Prostate gland (tissue), 2 donors: ENCODE data around the gene XYLT2. TPM values are rescaled to one million over a fixed set of nuclear protein-coding genes. Genes with fewer than 3 reads are reported as not detected.

Experiments
- DNase-seq: peaks from one replicate; pipeline ENCODE4 v3.0.0-alpha.2; 2019; ENCODE audit warnings: low spot score
- H3K27ac ChIP-seq, 2 donors: fragments of 200-600 bp; sonication (generic); 2 replicates each; pipeline ENCODE4 v1.5.1; 2017 to 2019
- H3K27me3 ChIP-seq: fragments of 200-600 bp; sonication (generic); replicated peaks from 2 replicates; pipeline ENCODE4 v1.5.1; 2019; ENCODE audit not compliant: insufficient read depth
- H3K36me3 ChIP-seq, 2 donors: fragments of 200-600 bp; sonication (generic); 1 replicate in 1 of 2; 2 replicates in 1 of 2; pipeline versions ENCODE4 v1.5.1 to v1.8.1; 2017 to 2019
- H3K4me1 ChIP-seq: fragments of 200-600 bp; sonication (generic); replicated peaks from 2 replicates; pipeline ENCODE4 v1.5.1; 2019
- H3K4me3 ChIP-seq, 2 donors: fragments of 200-600 bp; sonication (generic); 2 replicates each; pipeline ENCODE4 v1.5.1; 2017 to 2019
- H3K9me3 ChIP-seq: fragments of 200-600 bp; sonication (generic); 2 replicates; pipeline ENCODE4 v1.5.1; 2017
- POLR2A ChIP-seq: fragments of 450-650 bp; IDR thresholded peaks from one replicate; pipeline ENCODE4 v1.6.1; 2016; ENCODE audit warnings: antibody characterized with exemption, mild to moderate bottlenecking
- POLR2AphosphoS5 ChIP-seq: sonication (generic); formaldehyde crosslinking; IDR thresholded peaks from one replicate; pipeline ENCODE4 v1.6.1; 2017; ENCODE audit warnings: antibody characterized with exemption
- WGBS: methylation state at CpG from one replicate; pipeline ENCODE4 v1.1.5; 2018; 5-methylcytosine and 5-hydroxymethylcytosine counted together
- intact Hi-C: fragments of 100-400 bp; cut with DNase I; formaldehyde crosslinking; loops from one replicate; pipeline ENCODE4 v1.14.2; 2022
- total RNA-seq, 2 donors: library from RNA; depleted of rRNA; stranded (reverse); fragments of >200 nt; gene quantifications; one replicate each; pipeline ENCODE4 v1.1.0, GENCODE V29; 2016
- TF ChIP-seq, protein P1 (sequence below), 4 experiments: fragments of 200-600 bp in 2 of 4; fragments of 450-650 bp in 2 of 4; sonication (generic) in 2 of 4; IDR thresholded peaks; 1 replicate in 3 of 4; 2 replicates in 1 of 4; pipeline ENCODE4 v1.5.1; 2016 to 2019; ENCODE audit warnings: antibody characterized with exemption in 4 of 4, mild to moderate bottlenecking in 2 of 4, moderate library complexity in 2 of 4

The XYLT2 gene
- total RNA-seq, 2 donors from 2014 or later, result 44.8 to 49.8 TPM

DNA sequence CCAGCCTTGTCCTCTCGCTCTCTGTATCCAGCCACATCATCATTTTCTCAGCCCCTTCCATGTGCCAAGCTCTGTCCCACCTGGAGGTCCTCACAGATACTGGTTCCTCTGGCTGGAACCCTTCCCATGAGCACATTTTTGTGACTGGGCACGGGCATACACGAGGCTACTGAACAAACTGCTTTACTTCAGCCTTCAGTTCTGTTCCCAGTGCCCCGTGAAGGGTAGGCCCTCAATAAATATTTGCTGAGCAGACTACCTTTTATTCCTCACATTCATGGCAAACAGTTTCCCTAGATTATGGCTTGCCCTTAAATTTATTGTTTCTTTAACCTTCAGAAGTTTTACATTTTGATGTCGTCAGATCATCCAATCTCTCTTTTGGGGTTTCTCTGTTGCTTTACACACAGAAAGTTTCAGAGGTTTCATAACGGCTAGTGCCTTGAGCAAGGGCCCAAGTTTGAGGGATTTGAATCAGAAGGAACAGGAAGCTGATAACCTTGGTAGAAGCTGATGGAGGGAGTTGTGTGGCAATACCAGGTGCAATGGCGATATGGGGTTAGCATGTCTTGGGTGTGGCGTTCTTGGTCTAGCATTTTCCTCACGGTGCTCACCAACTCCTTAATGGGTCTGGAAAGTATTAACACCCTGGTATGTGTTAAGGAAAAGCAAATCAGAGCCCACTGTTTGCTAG is 43.9 kb upstream of the XYLT2 start:
- no peak overlapping the region for H3K4me3 ChIP-seq
- no peaks in the 10 kb centered on the region for H3K9me3 ChIP-seq
- no peak overlapping the region for H3K27ac ChIP-seq
- H3K4me1 ChIP-seq, result peaks cover 5% of the 10 kb centered on the region
- WGBS, result 61% methylated on average over 9 of the region's 9 CpGs
- no peaks in the 10 kb centered on the region for H3K36me3 ChIP-seq
- intact Hi-C loops, result no loop called here
- TF ChIP-seq POLR2AphosphoS5, result no peak
- TF ChIP-seq, protein P1, sequence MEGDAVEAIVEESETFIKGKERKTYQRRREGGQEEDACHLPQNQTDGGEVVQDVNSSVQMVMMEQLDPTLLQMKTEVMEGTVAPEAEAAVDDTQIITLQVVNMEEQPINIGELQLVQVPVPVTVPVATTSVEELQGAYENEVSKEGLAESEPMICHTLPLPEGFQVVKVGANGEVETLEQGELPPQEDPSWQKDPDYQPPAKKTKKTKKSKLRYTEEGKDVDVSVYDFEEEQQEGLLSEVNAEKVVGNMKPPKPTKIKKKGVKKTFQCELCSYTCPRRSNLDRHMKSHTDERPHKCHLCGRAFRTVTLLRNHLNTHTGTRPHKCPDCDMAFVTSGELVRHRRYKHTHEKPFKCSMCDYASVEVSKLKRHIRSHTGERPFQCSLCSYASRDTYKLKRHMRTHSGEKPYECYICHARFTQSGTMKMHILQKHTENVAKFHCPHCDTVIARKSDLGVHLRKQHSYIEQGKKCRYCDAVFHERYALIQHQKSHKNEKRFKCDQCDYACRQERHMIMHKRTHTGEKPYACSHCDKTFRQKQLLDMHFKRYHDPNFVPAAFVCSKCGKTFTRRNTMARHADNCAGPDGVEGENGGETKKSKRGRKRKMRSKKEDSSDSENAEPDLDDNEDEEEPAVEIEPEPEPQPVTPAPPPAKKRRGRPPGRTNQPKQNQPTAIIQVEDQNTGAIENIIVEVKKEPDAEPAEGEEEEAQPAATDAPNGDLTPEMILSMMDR (IDR thresholded peaks at IDR 0.05), result no peak
- DNase-seq, result no peak
- no peaks in the 10 kb centered on the region for H3K27me3 ChIP-seq

DNA sequence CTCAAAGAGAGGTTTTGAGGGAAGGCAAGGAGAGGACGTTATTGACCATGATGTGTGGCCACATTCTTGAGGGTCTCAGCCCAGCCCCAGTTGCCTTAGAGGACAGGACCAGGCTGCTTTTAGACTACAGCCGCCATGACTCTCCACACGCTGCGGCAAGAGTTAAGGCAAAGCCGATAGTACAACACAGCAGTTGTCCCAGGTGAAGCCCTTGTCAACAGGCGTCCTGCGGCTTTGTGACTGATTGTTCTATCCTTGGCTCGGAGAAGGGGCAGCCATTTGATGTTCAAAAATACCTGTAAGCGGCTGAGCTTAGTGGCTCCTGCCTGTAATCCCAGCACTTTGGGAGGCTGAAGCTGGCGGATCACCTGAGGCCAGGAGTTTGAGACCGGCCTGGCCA is 42.9 kb upstream of the XYLT2 start:
- Histone ChIP-seq H3K27me3 (no peaks in the 10 kb centered on the region), H3K9me3 (no peaks in the 10 kb centered on the region), H3K27ac (no peak overlapping the region), H3K36me3 (no peaks in the 10 kb centered on the region), H3K4me3 (no peak overlapping the region), H3K4me1 (peaks cover 5% of the 10 kb centered on the region)
- no peak for DNase-seq
- intact Hi-C loops, result no loop called here
- TF ChIP-seq POLR2AphosphoS5 (no peak), POLR2A (no peak)
- TF ChIP-seq, protein P1 (IDR thresholded peaks at IDR 0.05), result no peak
- WGBS, result 93% methylated on average over 11 of the region's 11 CpGs

DNA sequence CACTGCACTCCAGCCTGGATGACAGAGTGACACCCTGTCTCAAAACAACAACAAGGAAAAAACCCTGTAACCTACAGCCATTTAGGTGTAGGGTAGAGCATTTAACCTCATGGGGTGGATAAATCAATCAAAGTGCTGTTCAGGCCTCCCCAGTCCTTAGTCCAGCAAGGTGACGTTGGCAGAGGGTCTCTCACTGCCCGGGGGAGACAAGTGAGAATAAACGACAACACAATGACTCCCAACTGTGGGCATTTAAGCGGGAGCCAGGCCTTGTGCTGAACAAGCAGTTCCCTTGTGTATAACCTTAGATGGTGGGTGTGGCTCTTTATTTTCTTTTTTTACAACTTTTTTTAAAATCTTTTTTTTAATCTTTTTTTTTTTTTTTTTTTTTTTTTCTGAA is 42.3 kb upstream of the XYLT2 start:
- Histone ChIP-seq H3K36me3 (no peaks in the 10 kb centered on the region), H3K27ac (no peak overlapping the region), H3K4me1 (peaks cover 5% of the 10 kb centered on the region), H3K4me3 (no peak overlapping the region), H3K9me3 (no peaks in the 10 kb centered on the region), H3K27me3 (no peaks in the 10 kb centered on the region)
- intact Hi-C loops, result no loop called here
- DNase-seq, result no peak
- TF ChIP-seq POLR2AphosphoS5 (no peak), POLR2A (no peak)
- 67% methylated on average over 4 of the region's 4 CpGs for WGBS

DNA sequence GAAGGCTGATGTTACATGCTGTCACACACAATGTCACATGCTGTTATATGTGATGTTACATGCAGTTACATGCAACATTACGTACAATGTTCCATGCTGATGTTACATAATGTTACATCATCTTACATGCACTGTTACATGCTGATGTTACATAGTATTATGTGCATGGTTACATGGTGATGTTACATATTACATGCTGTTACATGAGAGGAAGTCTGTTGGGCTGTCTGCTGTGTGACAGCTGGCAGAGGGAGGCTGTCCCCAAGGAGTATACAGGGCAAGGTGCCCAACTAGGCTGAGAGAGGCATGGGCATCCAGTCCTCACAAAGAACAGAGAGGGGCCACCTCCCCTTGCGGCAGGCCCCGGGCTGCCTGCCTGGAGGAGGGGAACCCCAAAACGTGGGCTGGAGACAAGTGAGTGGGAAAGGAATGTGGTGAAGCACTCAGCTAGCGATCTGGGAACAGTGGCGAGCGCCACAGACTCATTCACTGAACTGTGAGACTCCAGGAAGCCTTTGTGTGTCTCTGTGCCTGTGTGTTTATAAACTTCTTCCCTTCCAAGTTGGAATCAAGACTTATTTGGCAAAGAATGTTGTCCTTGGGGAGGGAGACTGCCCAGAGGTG is 41.0 kb upstream of the XYLT2 start:
- H3K36me3 ChIP-seq, result no peaks in the 10 kb centered on the region
- no peaks in the 10 kb centered on the region for H3K9me3 ChIP-seq
- peaks cover 5% of the 10 kb centered on the region for H3K4me1 ChIP-seq
- H3K27ac ChIP-seq, result peak overlapping the region; percentile 42 to 43
- TF ChIP-seq, protein P1 (IDR thresholded peaks at IDR 0.05), result no peak
- no peak for TF ChIP-seq POLR2A
- peak; percentile 34 for TF ChIP-seq POLR2AphosphoS5
- DNase-seq, result no peak
- intact Hi-C loops, result no loop called here
- 28% methylated on average over 7 of the region's 7 CpGs for WGBS
- no peak overlapping the region for H3K4me3 ChIP-seq
- no peaks in the 10 kb centered on the region for H3K27me3 ChIP-seq

DNA sequence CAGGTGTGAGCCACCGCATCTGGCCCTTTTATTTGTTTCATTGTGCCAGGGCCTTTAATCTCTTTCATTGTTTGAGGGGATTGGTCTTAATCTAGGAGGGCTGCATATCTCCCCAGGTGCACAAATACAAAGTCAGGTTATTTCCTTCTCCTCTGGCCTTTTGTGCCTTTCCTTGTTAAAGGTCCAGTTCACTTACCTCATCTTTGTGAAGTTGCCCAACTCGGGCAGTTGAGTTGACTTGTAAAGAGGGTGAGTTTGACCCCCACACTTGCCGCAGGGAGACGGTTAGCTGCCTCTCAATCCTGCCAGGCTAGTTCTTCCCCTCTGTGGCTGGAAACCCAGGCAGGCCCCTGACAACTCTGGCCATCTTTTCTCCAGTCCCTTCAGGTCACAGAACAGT is 38.3 kb upstream of the XYLT2 start:
- H3K4me1 ChIP-seq, result peaks cover 5% of the 10 kb centered on the region
- no peaks in the 10 kb centered on the region for H3K36me3 ChIP-seq
- 80% methylated on average over 4 of the region's 4 CpGs for WGBS
- H3K9me3 ChIP-seq, result no peaks in the 10 kb centered on the region
- H3K27ac ChIP-seq, result no peak overlapping the region
- intact Hi-C loops, result no loop called here
- TF ChIP-seq, protein P1 (IDR thresholded peaks at IDR 0.05), result no peak
- TF ChIP-seq POLR2AphosphoS5, result no peak
- TF ChIP-seq POLR2A, result no peak
- H3K4me3 ChIP-seq, result no peak overlapping the region
- no peak for DNase-seq
- no peaks in the 10 kb centered on the region for H3K27me3 ChIP-seq
